CD4-positive, alpha-beta memory T cell (primary cell): ENCODE results near the gene FAM120A. TPM values are rescaled to one million over a fixed set of nuclear protein-coding genes. Genes with fewer than 3 reads are reported as not detected.

Experiments
- microRNA-seq: library from miRNA; unstranded; fragments of <30 nt; microRNA quantifications from one replicate; pipeline ENCODE4 v1.2.0, GENCODE V29; 2021; ENCODE audit warnings: borderline replicate concordance, borderline number of aligned reads, borderline microRNAs expressed, mixed read lengths
- polyA plus RNA-seq, 2 donors: library from polyadenylated mRNA; unstranded; fragments of 300-500 nt; fragmentation: Illumina TruSeq; gene quantifications; one replicate each; pipeline ENCODE4 v1.2.3, GENCODE V29; 2021
- total RNA-seq, 2 experiments: library from RNA; stranded (reverse); gene quantifications; one replicate each; pipeline ENCODE4 v1.2.3, GENCODE V29; 2021

The FAM120A gene
- total and polyA plus RNA-seq, 4 experiments from 2014 or later = 6.2 to 88.5 (median 49.9) TPM

Small RNAs within 50 kb of the gene (microRNA-seq; reads per million reads assigned to microRNA genes)
- not detected for gene MIR548AU

Other genes starting within 250 kb of the FAM120A start
- gene FAM120AOS, start 1.9 kb downstream of the FAM120A start, total RNA-seq = 10 to 100 TPM; 49.7 to 50.8 TPM
- gene FAM120AOS, start 1.9 kb downstream of the FAM120A start, polyA plus RNA-seq = 10 to 100 TPM; 57.5 to 64.6 TPM
- gene PHF2, start 124.9 kb downstream of the FAM120A start, total RNA-seq = 10 to 100 TPM; 39.2 to 41.2 TPM
- gene PHF2, start 124.9 kb downstream of the FAM120A start, polyA plus RNA-seq = 1 to 10 TPM in 1 of 2 donors, under 1 TPM in 1; 0.48 to 2.8 TPM